ENCODE results near the gene ARHGEF40.

GRCh38 chr14:21104448-21105060 is 34.5 kb downstream of the ARHGEF40 start:
- TF ChIP-seq, protein P1, sequence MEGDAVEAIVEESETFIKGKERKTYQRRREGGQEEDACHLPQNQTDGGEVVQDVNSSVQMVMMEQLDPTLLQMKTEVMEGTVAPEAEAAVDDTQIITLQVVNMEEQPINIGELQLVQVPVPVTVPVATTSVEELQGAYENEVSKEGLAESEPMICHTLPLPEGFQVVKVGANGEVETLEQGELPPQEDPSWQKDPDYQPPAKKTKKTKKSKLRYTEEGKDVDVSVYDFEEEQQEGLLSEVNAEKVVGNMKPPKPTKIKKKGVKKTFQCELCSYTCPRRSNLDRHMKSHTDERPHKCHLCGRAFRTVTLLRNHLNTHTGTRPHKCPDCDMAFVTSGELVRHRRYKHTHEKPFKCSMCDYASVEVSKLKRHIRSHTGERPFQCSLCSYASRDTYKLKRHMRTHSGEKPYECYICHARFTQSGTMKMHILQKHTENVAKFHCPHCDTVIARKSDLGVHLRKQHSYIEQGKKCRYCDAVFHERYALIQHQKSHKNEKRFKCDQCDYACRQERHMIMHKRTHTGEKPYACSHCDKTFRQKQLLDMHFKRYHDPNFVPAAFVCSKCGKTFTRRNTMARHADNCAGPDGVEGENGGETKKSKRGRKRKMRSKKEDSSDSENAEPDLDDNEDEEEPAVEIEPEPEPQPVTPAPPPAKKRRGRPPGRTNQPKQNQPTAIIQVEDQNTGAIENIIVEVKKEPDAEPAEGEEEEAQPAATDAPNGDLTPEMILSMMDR (optimal IDR thresholded peaks at IDR 0.05 in 1 of 3, IDR thresholded peaks at IDR 0.05 in 1 of 3, conservative IDR thresholded peaks at IDR 0.05 in 1 of 3; ENCODE audit: extremely low read depth in 1 of 3, insufficient read depth in 2 of 3, low read length in 3 of 3) = peak; percentile 98 to 100 (median 99)
- TF ChIP-seq EZH2 (IDR thresholded peaks at IDR 0.05; ENCODE audit: low read length) = no peak
